Stimulated activated CD8-positive, alpha-beta memory T cell treated with anti-CD3 and anti-CD28 coated beads, Interleukin-12 subunit alpha, Interleukin-12 subunit beta, amount 100 ng/mL, for 1 hour (primary cell): ENCODE results near the gene CYTH3.
"Not testable (repeated sequence)": the region's sequence is repeated elsewhere in the genome, so short reads cannot be mapped to it uniquely, and the experiment has no call there.

Experiments used
- DNase-seq: peaks from one replicate; pipeline ENCODE4 v3.0.0-alpha.2; 2020; ENCODE audit warnings: low read depth

Gene CYTH3

DNA sequence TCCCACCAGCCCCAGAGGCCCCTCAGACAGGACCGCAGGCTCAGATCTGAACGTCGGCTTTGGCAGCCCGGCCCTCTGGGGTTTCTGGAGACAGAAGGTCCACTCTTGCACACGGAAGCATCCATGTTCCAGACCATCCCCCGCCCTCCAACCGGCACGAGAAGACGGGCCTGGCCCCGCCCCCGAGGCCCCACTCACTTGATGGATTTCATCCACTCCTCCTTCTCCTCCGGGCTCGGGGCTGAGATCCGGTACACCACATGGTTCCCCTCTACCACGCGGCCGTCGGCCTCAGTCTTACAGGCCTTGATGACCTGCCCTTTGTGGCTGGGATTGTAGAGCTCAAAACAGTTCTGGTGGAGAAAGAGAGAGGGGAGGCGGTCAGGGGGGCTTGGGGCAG is 107.3 kb downstream of the CYTH3 start:
- no peak for DNase-seq

DNA sequence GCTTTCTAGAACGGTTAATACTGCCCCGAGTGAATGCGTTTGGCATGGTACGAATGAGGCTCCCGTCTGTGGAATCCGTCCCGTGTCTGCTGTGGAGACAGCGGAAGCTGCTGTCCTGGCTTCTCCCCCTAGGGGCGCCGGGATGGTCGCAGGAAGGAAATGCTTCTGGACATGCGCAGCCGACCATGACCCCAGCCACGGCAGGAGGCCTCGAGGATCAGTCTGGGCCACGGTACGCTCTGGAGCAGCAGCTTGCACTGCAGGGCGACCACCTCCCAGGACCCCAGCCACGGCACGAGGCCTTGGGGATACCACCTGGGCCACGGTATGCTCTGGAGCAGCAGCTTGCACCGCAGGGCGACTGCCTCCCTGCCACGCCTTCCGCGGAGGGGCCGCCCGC is 107.9 kb downstream of the CYTH3 start:
- no peak for DNase-seq

DNA sequence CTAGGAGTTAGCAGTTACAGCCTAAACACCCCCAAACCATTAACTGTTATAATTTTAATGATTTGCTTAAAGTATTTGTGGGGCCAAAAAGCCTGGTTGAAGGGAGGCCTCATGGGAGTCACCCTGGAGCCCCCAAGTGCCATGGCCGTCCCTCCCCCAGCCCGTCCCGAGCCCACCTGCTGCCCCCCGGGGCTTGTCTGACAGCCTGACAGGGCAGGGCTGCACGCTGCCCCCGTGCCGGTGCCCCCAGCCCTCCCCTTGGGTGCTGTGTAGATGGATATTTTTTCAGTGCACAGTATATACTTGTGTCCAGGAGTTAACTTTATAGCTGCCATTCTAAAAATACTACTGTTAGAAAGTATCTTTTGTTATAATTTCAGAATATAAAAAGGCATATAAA is 108.4 kb downstream of the CYTH3 start:
- DNase-seq, result no peak

DNA sequence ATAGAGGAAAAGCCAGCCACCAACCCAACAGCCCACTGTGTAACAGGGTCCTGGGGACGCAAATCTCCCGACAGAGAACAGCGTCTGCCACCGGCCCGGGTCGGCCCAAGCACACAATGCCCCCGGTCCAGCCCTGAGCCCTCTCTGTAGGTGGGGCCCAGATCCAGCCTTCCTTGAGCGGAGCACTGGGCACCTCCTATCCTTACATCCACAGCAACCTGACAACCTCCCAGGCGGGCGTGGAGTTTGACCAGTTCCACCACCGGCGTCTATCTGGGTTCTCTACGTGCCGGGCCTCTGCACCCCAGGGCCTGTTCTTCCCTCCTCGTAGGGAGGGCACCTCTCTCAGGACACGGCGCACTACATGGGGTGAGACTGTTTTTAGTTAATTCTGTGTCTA is 109.0 kb downstream of the CYTH3 start:
- DNase-seq, result no peak

DNA sequence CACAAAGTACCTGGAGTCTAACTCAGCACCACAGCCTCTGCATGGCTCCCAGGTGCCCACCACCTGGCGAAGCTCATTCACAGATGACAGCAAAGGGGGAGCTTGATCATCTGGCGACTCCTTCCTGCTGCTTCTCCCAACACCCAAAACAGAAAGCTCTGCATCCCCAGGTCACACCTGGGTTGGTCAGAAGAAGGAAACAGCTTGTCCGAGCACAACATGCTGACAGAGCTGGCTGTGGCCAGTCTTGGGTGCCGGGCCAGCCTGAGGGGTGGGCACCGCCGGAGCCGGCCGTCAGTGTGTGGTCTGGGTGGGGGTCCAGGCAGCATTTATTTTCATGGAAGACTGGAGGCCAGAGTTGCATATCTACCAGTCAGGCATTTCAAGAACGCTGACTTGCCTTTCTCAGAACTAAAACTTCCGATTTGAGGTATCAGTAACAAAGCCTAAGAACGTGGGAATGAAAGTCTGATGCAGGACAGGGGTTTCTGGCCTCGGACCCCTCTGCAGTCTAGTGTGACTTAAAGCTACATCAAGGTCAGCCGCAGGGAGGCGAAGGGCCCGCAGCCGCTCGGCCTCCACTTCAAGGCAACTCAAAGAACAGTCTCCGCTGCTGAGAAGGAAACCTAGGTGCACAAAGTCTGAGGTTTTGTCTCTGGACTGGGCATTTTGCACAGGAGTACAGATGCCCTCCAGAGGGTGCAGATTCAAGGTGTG is 109.6 kb downstream of the CYTH3 start:
- DNase-seq, result no peak

DNA sequence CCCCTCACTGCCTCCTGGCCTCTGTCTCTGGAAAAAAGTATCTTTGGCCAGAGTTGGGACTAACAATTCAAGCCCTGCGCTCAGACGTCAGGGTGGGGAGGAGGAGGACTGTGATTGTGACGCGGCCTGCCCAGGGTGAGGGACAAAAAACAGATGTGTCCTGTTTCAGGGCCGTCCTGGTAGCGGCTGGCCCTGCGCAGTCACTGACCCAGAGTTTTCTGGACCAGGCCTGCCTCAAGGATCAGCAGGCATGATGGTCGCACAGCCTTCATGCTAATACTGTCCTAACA is 110.1 kb downstream of the CYTH3 start:
- no peak for DNase-seq

DNA sequence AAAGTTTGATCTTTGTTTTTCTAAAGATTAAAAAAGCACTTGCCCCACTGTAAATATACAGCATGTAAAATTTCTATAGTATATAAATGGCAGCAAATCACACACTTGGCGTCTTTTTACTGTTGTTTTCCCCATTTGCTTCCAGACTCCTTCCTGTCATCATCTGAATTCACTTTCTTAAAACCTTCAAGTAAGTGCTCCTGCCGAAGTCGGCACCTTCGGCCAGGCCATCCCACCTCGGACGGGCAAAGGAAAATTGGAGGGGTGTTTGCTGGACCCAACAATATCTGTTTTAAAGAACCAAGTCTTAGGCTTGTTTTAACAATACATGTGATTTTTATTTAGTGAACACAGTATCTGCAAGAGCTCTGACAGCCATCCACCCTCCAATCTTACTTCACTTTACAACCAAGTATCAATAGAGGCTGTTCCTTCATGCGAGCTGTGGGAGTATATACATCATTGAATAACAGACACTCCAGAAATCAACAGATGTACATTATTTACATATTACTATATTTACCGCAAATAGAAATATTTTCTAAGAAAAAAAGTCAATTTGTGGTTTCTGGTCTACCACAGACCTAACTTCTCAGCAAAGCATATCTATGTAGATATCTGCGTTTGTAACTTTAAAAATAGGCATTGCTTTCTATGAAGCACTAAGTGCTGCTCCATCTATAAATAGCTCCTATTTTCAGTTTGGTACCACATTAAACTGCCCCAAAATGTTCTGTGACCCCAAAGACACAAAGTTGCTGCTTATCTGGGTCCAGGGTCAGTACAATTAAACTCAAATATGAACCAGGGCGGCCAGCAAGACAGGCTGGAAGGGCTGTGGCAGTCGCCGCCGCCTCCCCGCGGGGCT is 110.7 kb downstream of the CYTH3 start:
- no peak for DNase-seq

DNA sequence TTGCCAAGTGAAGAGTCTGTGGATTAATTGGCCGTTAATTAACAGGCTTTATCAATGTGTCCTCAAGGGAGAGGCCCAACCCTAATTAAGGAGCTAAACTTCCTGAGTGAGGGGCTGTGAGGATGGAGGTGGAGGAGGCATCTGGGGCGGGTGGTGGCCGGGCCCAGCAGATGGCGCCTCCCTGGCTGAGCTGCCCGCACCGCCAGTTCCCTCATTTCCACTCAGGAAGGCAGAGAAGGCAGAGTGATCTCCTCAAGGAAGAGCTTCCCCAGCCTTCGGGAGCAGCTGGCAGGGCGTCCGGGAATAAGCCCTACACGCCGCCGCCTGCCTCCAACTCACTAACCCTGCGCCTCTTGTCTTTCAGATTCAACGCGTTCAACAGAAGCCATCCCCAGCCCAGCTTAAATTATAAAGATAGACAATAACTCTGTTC is 112.2 kb downstream of the CYTH3 start:
- DNase-seq, result no peak

DNA sequence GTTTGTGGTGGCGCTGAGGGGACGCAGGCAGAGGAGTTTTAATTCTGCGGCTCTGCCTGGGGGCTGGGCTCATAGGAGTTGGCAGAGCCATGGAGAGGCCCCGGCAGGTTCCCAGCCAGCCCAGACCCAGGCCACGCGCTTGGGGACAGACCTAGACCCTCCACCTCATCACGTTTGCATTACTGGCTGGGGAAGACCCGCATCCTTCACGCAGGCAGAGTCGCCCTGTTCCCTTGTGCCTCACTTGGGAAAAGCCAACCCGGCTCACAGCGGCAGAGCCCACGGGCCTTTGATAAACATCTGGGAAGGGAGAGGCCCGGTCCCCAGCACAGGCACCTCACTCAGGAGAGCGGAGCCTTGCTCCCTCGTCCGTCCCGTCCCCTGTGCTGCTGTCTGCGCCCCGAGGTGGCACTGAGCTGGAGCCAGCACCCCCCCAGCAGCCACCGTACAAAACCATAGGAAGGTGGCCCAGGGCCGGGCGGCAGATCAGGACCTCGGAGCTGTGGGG is 112.8 kb downstream of the CYTH3 start:
- no peak for DNase-seq

DNA sequence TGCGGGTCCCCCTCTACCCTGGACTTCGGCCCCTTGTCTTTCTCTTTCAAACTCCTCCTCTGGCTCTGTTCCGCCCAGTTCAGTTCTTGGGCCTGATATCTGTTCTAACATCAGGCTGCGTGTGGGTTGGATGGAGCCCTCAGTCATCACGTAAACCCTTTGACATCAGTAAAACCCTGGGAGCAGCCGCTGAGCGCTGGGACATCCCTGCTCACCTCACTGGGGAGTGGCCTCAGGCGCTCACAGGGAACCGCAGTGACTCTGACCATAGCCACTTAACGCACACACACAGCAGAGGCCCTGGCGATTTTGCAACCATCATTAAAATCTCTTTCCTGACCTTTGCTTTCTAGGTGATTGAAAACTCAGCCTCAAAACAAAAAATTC is 113.3 kb downstream of the CYTH3 start:
- no peak for DNase-seq

DNA sequence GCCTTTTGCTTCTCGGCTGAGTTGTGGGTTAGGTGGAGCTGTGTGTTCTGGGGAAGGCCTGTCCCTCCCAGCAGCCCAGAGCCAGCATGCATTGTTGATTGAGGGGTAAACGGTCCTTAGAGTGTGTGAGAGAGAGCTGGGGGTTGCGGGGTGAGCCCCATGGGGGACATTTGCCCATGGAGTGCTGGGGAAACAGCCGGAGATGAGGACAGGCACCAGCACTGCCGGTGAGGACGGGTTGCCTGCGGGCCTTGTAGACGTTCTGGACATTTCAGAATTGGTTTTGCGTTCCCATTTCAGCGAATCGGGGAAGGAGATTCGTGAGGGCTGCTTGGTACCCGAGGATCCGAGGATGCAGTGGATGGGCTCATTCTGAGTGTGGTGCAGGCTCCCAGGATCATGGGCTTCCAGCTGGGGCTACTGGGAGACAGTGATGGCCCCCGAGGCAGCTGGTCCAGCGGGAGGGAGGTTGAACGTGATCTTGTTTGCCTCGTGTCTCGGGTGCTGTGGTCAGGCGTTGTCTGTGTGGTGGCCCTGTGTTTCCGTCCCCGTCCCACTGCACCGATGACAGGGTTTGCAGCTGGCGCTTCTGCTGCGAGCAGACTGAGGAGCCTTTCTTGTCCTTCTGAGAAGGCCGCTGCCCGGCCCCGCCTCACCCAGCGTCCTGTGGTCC is 113.9 kb downstream of the CYTH3 start:
- DNase-seq, result no peak

DNA sequence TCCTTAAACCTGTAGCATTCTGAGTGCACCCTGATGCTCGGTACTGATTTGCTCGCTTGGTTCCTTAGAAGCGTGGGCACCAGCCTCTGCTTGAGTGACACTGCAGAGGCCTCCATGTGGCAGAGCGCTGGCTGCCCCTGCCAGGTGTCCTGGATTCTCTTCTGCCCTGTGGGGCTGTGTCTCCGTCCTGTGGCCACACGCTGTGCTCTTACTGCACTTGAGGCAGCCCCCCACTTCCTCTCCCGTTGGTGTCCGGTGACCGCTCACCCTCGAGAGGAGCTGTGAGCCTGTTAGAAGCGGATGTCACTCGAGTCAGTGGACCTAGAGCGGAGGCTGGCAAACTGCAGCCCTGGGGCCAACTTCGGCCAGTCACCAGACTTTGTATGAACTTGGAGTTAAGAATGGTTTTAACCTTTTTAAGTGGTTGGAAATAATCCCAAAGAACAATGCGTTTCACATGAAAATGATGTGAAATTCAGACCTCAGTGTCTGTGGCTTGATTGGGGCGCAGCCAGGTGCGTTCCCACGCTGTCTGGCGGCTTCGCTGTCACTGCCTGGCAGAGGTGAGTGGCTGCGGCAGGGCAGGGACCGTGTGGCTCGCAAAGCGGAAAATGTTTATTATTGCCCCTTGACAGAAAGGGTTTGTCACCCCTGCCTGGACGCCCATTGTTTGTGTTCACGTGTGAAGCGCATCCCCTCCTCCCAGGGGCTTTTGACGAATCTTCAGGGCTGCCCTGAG is 114.6 kb downstream of the CYTH3 start:
- DNase-seq, result no peak

DNA sequence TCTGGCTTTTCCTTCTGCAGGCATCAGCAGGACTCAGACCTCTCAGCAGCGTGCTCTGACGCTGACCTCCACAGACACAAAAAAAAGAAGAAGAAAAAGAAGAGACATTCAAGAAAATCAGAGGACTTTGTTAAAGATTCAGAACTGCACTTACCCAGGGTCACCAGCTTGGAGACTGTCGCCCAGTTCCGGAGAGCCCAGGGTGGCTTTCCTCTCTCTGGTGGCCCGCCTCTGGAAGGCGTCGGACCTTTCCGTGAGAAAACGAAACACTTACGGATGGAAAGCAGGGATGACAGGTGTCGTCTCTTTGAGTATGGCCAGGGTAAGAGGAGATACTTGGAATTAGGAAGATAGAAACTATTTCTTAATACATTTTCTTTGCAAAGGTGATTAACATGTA is 115.7 kb downstream of the CYTH3 start:
- no peak for DNase-seq

DNA sequence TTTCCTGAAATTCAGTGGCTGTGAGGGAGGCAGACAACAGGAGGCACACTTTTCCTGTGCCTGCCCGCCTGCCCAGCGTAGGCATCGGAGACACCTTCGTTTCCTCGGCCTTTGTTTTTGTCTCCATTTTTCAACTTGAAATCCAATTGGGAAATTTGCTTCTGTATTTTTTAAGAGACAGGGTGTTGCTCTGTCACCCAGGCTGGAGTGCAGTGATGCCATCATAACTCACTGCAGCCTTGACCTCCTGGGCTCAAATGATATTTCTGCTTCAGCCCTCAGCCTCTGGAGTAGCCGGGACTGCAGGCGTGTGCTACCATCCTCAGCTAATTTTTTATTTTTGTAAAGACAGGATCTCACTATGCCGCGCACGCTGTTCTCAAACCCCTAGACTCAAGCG is 116.8 kb downstream of the CYTH3 start:
- no peak for DNase-seq

DNA sequence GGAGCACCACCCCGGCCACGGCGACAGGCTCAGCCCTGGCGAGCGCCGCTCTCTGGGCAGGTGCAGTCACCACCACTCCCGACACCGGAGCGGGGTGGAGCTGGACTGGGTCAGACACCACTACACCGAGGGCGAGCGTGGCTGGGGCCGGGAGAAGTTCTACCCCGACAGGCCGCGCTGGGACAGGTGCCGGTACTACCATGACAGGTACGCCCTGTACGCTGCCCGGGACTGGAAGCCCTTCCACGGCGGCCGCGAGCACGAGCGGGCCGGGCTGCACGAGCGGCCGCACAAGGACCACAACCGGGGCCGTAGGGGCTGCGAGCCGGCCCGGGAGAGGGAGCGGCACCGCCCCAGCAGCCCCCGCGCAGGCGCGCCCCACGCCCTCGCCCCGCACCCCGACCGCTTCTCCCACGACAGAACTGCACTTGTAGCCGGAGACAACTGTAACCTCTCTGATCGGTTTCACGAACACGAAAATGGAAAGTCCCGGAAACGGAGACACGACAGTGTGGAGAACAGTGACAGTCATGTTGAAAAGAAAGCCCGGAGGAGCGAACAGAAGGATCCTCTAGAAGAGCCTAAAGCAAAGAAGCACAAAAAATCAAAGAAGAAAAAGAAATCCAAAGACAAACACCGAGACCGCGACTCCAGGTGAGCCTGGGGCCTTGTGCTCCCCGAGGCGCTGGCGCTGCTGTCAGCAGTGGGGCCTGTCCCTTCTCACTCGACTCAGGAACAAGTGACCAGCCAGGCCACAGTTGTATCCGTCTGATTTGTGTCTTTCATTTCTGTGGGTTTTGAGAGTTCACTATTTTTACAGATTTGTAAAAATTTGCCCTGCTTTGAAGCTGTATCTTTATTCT is 117.7 kb downstream of the CYTH3 start:
- no peak for DNase-seq

DNA sequence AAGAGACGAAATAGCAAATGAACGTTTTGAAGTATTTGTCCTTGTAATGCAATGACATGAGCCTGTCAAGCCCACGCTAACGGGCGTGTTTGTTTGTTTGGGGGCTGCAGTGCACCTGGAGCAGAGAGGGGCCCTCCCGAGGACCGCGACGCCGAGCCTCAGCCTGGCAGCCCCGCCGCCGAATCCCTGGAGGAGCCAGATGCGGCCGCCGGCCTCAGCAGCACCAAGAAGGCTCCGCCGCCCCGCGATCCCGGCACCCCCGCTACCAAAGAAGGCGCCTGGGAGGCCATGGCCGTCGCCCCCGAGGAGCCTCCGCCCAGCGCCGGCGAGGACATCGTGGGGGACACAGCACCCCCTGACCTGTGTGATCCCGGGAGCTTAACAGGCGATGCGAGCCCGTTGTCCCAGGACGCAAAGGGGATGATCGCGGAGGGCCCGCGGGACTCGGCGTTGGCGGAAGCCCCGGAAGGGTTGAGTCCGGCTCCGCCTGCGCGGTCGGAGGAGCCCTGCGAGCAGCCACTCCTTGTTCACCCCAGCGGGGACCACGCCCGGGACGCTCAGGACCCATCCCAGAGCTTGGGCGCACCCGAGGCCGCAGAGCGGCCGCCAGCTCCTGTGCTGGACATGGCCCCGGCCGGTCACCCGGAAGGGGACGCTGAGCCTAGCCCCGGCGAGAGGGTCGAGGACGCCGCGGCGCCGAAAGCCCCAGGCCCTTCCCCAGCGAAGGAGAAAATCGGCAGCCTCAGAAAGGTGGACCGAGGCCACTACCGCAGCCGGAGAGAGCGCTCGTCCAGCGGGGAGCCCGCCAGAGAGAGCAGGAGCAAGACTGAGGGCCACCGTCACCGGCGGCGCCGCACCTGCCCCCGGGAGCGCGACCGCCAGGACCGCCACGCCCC is 118.5 kb downstream of the CYTH3 start:
- no peak for DNase-seq

DNA sequence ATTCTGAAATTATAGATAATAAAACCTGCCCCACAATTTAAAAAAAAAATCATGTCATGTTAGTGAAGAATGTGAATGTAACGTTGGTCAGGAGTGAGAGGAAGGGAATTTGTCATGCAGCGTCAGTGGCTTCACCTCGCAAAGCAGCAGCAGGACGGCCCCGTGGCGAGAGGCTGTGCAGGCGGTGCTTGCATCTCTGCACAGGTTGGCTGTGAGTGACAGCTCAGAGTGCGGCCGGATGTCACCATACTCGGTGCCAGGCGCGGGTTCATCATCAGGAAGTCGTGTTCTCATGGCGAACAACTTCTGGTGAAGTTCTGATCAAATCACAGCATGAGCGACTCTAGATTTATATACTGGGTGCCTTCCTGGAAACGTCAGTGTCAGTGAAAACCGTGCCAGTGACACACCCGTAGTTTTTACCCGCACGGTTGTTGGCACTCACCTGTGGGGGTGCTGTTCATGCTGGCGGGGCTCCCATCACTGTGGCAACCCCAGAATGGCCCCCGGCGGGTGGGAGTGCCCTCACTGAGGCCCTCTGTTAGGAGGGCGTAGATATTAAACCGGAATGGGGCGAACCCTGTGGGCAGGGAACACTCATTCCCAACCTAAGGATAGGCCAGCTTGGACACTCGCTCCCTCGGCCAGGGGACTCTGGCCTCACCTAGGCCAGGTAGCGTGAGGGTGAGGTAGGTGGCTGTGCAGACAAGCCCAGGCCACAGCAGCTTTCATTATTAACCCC is 120.3 kb downstream of the CYTH3 start:
- DNase-seq, result no peak

DNA sequence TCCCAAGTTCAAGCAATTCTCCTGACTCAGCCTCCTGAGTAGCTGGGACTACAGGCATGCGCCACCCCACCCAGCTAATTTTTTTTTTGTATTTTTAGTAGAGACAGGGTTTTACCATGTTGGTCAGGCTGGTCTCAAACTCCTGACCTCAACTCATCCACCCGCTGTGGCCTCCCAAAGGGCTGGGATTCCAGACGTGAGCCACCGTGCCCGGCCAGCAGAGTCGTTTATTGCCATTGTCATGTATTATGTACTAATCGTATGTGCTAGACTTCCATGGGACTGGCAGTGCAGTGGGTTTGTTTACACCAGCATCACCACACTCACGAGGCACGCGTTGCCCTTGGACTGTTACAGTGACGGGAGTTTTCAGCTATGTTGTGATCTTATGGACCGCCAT is 120.9 kb downstream of the CYTH3 start:
- not testable (repeated sequence) for DNase-seq

DNA sequence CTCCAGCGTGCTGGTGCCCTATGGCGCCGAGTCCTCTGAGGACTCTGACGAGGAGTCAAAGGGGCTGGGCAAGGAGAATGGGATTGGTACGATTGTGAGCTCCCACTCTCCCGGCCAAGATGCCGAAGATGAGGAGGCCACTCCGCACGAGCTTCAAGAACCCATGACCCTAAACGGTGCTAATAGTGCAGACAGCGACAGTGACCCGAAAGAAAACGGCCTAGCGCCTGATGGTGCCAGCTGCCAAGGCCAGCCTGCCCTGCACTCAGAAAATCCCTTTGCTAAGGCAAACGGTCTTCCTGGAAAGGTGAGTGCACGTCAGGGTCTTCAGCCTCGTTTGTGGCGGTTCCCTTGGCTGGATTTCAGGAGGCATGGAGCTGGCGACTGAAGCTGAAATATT is 122.4 kb downstream of the CYTH3 start:
- DNase-seq, result no peak
